DND-41 (cell line): Measurements from ENCODE around the gene NTN4.
"Not testable (repeated sequence)": the region's sequence is repeated elsewhere in the genome, so short reads cannot be mapped to it uniquely, and the experiment has no call there.

ENCODE experiments used
- ATAC-seq: fragments of 200-7000 bp; cut with Tn5 transposase; 3 replicates; pipeline ENCODE4 v1.9.1; 2021; ENCODE audit warnings: low read depth; ENCODE audit not compliant: insufficient read depth
- DNase-seq: peaks from one replicate; pipeline ENCODE4 v3.0.0-alpha.2; 2020
- H2AFZ ChIP-seq: 2 replicates; pipeline ENCODE4 v1.6.0; 2012; ENCODE audit warnings: low read depth, low read length
- H3K27ac ChIP-seq: 2 replicates; pipeline ENCODE4 v1.5.1; 2012; ENCODE audit warnings: low read length, inconsistent platforms
- H3K27me3 ChIP-seq: fragments of 200-600 bp; sonication (generic); 2 replicates; pipeline ENCODE4 v1.6.0; 2012; ENCODE audit warnings: low read length, mild to moderate bottlenecking, inconsistent platforms; ENCODE audit not compliant: insufficient read depth, poor library complexity
- H3K36me3 ChIP-seq: 2 replicates; pipeline ENCODE4 v1.5.1; 2012; ENCODE audit warnings: low read length, inconsistent platforms; ENCODE audit not compliant: insufficient read depth
- H3K4me1 ChIP-seq: 2 replicates; pipeline ENCODE4 v1.5.1; 2012; ENCODE audit warnings: mild to moderate bottlenecking, low read length; ENCODE audit not compliant: insufficient read depth
- H3K4me2 ChIP-seq: 2 replicates; pipeline ENCODE4 v1.6.0; 2012; ENCODE audit warnings: mild to moderate bottlenecking, moderate library complexity, low read length, inconsistent platforms; ENCODE audit not compliant: insufficient read depth
- H3K4me3 ChIP-seq, 2 experiments: fragments of 200-600 bp in 1 of 2; shearing (Covaris generic) in 1 of 2; 2 replicates each; pipeline ENCODE4 v1.5.1; 2012 to 2016; ENCODE audit warnings: inconsistent platforms in 2 of 2, low read length in 2 of 2, mild to moderate bottlenecking in 2 of 2, low read depth in 1 of 2, moderate library complexity in 1 of 2
- H3K79me2 ChIP-seq: 2 replicates; pipeline ENCODE4 v1.6.0; 2012; ENCODE audit warnings: low read length, inconsistent platforms; ENCODE audit not compliant: insufficient read depth
- H3K9ac ChIP-seq: 2 replicates; pipeline ENCODE4 v1.6.0; 2012; ENCODE audit warnings: low read depth, mild to moderate bottlenecking, inconsistent platforms, low read length, moderate library complexity
- H3K9me3 ChIP-seq: 2 replicates; pipeline ENCODE4 v1.5.1; 2012; ENCODE audit warnings: low read length, moderate library complexity, mild to moderate bottlenecking, inconsistent platforms; ENCODE audit not compliant: insufficient read depth, severe bottlenecking
- H4K20me1 ChIP-seq: 2 replicates; pipeline ENCODE4 v1.6.0; 2012; ENCODE audit warnings: low read length; ENCODE audit not compliant: insufficient read depth
- EZH2 ChIP-seq: IDR thresholded peaks from 3 replicates; pipeline ENCODE4 v1.6.1; 2012; ENCODE audit warnings: borderline replicate concordance, low read depth, mild to moderate bottlenecking, moderate library complexity, low read length, inconsistent platforms; ENCODE audit not compliant: severe bottlenecking
- TF ChIP-seq, protein P1 (sequence below): IDR thresholded peaks from 2 replicates; pipeline ENCODE4 v1.5.1; 2012; ENCODE audit warnings: borderline replicate concordance, low read length, moderate library complexity, mild to moderate bottlenecking; ENCODE audit not compliant: poor library complexity, severe bottlenecking; ENCODE audit errors: extremely low read depth

NTN4 gene

DNA sequence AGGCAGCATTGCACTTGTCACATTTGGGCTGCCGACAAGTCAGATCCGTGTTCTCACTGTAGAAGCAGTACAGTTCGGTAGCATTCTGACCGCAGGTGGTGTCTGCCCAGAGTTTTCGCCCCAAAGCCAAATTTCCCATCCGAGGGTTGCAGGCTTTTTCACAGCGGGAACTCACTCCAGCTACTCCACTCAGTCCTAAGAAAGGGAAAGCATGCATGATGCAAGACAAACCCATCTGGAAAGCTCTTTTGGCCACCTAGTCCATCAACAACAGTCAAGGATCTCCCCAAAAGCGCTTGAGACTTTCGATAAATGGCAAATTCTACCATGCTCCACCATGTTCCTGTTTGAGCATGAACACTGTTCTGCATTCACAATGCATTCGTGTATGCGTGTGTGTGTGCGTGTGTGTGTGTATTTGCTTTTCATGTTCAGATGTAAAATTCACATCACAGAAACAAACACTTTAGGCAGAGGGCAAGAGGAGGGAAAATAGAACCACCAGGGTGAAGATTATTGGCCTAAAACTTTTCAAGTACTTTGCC, 3.2 kb downstream of the NTN4 start:
- Histone ChIP-seq H3K27ac (no peak overlapping the region), H3K4me1 (peaks cover 14% of the 10 kb centered on the region), H3K27me3 (peaks cover 60% of the 10 kb centered on the region), H2AFZ (no peak overlapping the region), H3K9ac (no peak overlapping the region), H3K4me3 (no peak overlapping the region), H3K9me3 (no peaks in the 10 kb centered on the region), H3K4me2 (no peak overlapping the region), H4K20me1 (no peaks in the 10 kb centered on the region), H3K36me3 (no peaks in the 10 kb centered on the region), H3K79me2 (no peaks in the 10 kb centered on the region)
- no peak for DNase-seq
- ATAC-seq: no peak
- no peak for TF ChIP-seq EZH2
- TF ChIP-seq, protein P1, sequence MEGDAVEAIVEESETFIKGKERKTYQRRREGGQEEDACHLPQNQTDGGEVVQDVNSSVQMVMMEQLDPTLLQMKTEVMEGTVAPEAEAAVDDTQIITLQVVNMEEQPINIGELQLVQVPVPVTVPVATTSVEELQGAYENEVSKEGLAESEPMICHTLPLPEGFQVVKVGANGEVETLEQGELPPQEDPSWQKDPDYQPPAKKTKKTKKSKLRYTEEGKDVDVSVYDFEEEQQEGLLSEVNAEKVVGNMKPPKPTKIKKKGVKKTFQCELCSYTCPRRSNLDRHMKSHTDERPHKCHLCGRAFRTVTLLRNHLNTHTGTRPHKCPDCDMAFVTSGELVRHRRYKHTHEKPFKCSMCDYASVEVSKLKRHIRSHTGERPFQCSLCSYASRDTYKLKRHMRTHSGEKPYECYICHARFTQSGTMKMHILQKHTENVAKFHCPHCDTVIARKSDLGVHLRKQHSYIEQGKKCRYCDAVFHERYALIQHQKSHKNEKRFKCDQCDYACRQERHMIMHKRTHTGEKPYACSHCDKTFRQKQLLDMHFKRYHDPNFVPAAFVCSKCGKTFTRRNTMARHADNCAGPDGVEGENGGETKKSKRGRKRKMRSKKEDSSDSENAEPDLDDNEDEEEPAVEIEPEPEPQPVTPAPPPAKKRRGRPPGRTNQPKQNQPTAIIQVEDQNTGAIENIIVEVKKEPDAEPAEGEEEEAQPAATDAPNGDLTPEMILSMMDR: no peak

DNA sequence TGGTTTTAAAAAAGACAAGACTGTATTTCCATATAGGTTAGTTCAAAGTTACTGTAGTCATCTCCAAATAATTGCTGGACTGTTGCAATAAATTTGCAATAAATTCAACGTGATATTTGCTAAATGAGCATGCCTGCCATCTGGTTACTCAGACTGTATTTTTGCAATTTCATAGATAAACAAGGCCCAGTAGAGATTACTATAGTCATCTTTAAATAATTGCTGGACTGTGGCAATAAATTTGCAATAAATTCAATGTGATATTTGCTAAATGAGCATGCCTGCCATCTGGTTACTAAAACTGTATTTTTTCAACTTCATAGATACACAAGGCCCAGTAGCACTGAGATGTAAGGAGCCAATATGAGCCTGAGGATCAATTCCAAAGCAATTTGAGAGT, 5.6 kb downstream of the NTN4 start:
- ATAC-seq: no peak
- peaks cover 4% of the 10 kb centered on the region for H3K4me1 ChIP-seq
- H4K20me1 ChIP-seq: no peaks in the 10 kb centered on the region
- H3K9me3 ChIP-seq: no peaks in the 10 kb centered on the region
- H3K27me3 ChIP-seq: peaks cover 36% of the 10 kb centered on the region
- H3K4me2 ChIP-seq: no peak overlapping the region
- no peak overlapping the region for H3K9ac ChIP-seq
- TF ChIP-seq, protein P1: no peak
- TF ChIP-seq EZH2: no peak
- H3K79me2 ChIP-seq: no peaks in the 10 kb centered on the region
- DNase-seq: no peak
- no peak overlapping the region for H3K4me3 ChIP-seq
- no peak overlapping the region for H3K27ac ChIP-seq
- no peaks in the 10 kb centered on the region for H3K36me3 ChIP-seq
- no peak overlapping the region for H2AFZ ChIP-seq

DNA sequence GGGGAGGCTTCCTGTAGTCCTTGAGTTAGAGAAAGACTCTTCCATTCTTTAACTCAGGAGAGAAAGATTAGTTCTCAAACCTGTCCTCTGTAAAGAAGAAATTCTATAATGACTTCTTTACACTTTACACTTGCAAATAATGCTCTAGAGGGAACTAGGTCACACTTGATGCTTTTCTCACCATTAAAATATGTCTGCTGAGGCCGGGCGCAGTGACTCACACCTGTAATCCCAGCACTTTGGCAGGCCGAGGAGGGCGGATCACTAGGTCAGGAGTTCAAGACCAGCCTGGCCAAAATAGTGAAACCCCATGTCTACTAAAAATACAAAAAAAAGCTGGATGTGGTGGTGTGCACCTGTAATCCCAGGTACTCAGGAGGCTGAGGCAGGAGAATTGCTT, 6.3 kb downstream of the NTN4 start:
- TF ChIP-seq, protein P1: no peak
- TF ChIP-seq EZH2: no peak
- DNase-seq (no peak), ATAC-seq (no peak)
- H3K79me2 ChIP-seq: no peaks in the 10 kb centered on the region
- peaks cover 30% of the 10 kb centered on the region for H3K27me3 ChIP-seq
- H3K9ac ChIP-seq: no peak overlapping the region
- H2AFZ ChIP-seq: no peak overlapping the region
- H4K20me1 ChIP-seq: no peaks in the 10 kb centered on the region
- H3K9me3 ChIP-seq: no peaks in the 10 kb centered on the region
- no peak overlapping the region for H3K27ac ChIP-seq
- no peaks in the 10 kb centered on the region for H3K36me3 ChIP-seq
- H3K4me2 ChIP-seq: no peak overlapping the region
- no peaks in the 10 kb centered on the region for H3K4me1 ChIP-seq
- H3K4me3 ChIP-seq: no peak overlapping the region

DNA sequence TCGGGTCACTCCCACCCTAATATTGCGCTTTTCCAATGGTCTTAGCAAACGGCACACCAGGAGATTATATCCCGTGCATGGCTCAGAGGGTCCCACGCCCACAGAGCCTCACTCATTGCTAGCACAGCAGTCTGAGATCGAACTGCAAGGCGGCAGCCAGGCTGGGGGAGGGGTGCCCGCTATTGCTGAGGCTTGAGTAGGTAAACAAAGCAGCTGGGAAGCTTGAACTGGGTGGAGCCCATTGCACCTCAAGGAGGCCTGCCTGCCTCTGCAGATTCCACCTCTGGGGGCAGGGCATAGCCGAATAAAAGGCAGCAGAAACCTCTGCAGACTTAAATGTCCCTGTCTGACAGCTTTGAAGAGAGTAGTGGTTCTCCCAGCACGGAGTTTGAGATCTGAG, 15.1 kb downstream of the NTN4 start:
- DNase-seq, H3K79me2 ChIP-seq, H3K4me3 ChIP-seq, ATAC-seq, H2AFZ ChIP-seq, H3K9me3 ChIP-seq, H3K4me1 ChIP-seq, H3K27me3 ChIP-seq, H3K36me3 ChIP-seq, H3K9ac ChIP-seq, H3K4me2 ChIP-seq, H3K27ac ChIP-seq, H4K20me1 ChIP-seq: not testable (repeated sequence)
